GM12891 (cell line): ENCODE results near the gene PCDHGA1.

Experiments
- POLR2A ChIP-seq: IDR thresholded peaks from 2 replicates; pipeline ENCODE4 v1.6.1; 2011; ENCODE audit warnings: low read depth, low read length, control low read depth
- POLR2AphosphoS5 ChIP-seq: IDR thresholded peaks from 2 replicates; pipeline ENCODE4 v1.6.1; 2011; ENCODE audit warnings: low read depth, low read length, control low read depth

DNA sequence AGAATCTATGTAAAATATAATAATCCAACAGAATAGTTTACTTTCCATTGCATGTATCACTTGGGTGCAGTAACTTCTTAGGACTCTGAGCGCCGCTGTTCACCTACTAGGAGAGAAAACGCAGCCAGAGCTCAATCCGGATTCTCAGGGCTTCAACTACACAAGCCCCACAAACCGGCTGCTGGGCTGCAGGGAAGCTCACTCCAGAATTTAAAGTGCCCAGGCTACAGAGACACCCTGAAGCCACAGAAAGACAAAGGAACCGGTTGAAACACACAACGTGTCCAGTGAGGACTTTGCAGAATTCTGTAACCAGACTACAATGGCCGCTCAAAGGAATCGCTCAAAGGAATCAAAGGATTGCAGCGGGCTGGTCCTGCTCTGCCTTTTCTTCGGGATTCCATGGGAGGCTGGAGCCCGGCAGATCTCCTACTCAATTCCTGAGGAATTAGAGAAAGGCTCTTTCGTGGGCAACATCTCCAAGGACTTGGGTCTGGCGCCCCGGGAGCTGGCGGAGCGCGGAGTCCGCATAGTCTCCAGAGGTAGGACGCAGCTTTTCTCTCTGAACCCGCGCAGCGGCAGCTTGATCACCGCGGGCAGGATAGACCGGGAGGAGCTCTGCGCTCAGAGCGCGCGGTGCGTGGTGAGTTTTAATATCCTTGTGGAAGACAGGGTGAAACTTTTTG, 82.7 kb downstream of the PCDHGA1 start, which contains the start of gene PCDHGA10:
- TF ChIP-seq POLR2A (no peak), POLR2AphosphoS5 (no peak)
